Fibroblast of the conjunctiva (primary cell): ENCODE data around the gene FAM131C.

Experiments used
- DNase-seq: peaks from one replicate; pipeline ENCODE4 v3.0.0-alpha.2; 2010; ENCODE audit warnings: low read depth

Gene FAM131C

GRCh38 chr1:16015960-16016901 is 57.2 kb downstream of the FAM131C start:
- DNase-seq: no peak

DNA sequence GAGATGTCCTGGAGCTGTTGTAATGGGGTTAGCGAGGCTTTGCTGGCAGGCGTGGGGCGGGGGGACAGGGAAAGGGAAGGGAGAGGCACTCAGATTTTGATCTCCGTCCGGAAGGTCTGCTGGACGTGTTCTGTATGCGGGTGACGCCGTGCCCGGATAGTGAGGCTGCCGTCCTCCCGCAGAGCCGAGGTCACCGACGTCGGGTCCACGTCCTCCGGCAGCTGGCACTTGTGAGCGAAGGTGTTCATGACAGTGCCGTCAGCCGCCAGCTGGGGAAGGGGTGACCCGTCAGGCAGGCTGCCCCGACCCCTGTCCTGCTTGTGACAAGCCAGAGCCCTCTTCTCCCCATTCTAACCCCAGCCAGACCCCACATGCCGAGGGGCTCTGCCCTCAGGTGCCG is 58.0 kb downstream of the FAM131C start:
- no peak for DNase-seq

- DNase-seq: no peak
Observed at GRCh38 chr1:16014509-16015482, 58.7 kb downstream of the FAM131C start.

GRCh38 chr1:16013908-16014258 is 59.6 kb downstream of the FAM131C start:
- no peak for DNase-seq

DNA sequence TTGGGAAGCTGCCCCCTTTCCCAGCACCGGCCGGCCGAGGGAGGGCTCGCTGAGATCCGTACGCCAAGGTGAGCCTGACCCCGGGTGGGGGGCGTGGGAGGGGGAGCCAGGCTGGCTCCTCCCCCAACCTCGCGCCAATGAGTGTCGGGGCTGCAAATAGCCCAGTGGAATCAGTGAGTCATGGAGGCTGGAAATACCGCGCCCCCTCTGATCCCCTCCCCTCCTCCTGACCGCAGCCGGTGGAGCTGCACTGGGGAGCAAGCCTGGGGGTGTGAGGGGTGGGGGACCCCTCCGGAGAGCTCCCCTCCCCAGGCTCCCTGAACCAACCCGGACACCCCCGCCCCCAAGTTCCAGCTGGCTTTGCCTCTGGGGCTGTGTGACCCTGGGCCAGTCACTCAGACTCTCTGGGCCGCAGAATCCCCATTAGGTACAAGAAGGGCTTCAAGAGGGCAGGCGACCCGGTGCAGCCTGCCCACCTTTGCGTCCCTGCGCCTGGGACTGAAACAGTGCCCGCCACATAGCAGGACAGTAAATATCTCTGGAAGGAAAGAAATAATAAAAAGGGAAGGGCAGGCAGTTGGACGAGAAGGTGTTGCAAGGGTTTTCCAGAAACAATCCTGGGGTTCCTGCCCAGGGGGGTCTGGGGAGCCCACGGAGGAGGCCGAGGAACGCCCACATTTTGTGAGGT is 60.1 kb downstream of the FAM131C start:
- peak; percentile 40 for DNase-seq

DNA sequence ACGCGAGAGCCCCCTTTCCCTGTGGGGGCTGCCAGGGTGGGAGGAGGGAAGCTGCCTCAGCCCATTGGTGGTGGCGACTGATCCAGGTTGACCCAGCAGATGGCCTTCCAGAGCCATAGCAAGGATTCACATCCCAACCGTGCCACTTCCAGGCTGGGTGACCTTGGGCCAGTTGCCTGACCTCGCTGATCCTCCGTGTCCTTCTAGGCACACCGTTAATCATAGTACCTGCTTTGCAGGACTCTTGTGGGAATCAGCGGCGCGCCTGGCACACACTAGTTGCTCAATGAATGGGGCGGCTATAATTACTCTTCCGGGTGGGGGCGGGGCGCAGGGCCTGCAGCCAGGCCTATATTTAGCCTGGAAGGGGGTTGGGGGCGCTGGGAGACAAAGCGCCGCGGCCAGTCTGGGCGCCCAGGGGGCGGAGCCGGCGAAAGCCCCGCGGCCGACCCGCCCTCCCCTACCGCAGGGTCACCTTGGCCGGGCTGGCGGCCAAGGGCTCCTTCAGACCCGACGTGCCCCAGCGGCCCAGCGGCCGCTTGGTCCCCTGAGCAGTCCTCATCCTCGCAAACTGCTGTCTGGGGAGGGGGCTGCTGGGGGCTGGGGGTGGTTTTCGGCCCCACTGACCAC is 60.7 kb downstream of the FAM131C start:
- no peak for DNase-seq

- DNase-seq: no peak
Observed at GRCh38 chr1:16011936-16012589, 61.4 kb downstream of the FAM131C start.

GRCh38 chr1:16010837-16011236 is 62.6 kb downstream of the FAM131C start:
- DNase-seq: no peak

DNA sequence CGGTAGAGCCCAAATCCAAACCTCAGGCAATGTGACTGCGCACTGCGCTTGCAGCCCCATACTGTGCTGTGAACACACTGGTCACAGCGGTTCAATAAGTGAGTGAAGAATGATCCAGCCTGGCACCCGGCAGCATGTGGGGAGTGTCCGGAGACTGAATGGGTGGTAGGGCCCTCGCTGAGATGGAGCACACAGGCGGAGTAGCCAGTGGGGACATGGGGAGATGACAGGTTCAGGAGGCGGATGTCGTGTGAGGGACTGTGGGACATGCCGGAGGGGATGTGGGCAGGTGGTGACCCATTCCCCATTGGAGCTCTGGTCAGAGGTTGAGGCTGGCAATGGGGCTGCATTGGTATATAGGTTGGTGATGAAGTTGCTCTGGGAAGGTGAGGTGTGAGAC is 63.8 kb downstream of the FAM131C start:
- DNase-seq: no peak

- peak; percentile 59 for DNase-seq
Observed at GRCh38 chr1:16009030-16009460, 64.4 kb downstream of the FAM131C start.
